ENCODE results near the gene RNASE9.
A peak's percentile ranks its signal among the peaks of the same experiment; 100 is the strongest.

Gene RNASE9

DNA sequence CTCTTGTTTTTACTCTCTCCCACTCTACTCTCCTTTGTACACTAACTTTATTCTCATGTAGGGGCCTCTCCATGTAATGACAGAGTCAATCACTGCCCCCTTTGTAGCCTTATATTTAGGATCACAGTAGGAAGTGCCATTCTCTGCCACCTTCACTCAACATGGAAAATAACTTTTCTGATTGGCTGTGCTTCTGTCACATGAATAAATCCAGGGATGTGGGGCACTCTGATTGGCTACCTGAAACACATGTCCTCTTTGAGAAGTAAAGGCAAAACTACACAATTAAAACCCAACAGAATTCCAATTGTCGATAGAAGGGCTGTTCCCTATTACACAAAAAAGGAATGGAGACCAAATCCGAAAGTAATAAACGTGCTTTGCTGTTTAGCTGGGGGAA lies at the start of gene RNASE9:
TSS of gene RNASE9 (minus strand) at position 87 of the 400 bp plus-strand sequence.
- Histone ChIP-seq H3K9ac (ENCODE audit: low read length) (no peak within 1 kb of the TSS), H3K4me1 (ENCODE audit: control insufficient read depth, insufficient read depth, low read length) (no peaks in the 10 kb centered on the region), H3K4me3 (ENCODE audit: low read length) (no peak within 1 kb of the TSS), H3K36me3 (ENCODE audit: control insufficient read depth, insufficient read depth, low read length) (no peaks in the 10 kb centered on the region), H3K27me3 (ENCODE audit: control insufficient read depth, insufficient read depth, low read length) (no peaks in the 10 kb centered on the region), H3K9me3 (ENCODE audit: control insufficient read depth, low read length) (no peaks in the 10 kb centered on the region)

DNA sequence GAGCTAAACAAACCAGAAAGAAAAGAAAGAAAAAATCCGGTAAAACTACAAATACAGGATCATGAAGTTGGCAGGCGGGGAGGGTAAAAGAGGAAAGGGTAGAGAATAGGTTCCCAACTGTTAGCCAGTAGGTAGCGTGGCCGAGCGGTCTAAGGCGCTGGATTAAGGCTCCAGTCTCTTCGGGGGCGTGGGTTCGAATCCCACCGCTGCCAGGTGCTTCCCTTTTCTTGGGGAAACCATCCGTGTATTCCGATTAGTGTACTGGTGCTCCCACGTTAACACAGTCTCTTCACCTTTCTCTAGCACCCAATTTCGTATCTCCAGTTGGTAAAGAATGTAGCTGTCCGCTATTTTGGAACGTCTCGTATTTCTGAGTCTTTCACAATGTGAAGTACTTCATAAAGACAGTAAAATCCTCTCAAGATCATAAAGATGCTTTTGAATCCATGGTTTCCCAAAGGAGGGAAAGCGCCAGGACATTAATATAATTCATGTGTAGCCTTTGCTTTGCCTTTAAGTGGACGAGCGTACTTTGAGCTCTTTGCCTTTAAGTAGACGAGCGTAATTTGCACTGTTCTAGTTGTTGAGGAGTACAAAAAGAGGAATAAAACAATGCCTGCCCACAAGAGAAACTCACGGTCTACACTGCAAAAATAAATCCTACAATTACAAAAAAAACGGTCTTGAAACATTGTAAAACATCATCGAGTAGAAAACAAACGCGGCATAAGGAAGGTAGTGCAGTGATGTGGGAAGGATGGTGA lies 49.3 kb upstream of the RNASE9 start:
- no peaks in the 10 kb centered on the region for H3K36me3 ChIP-seq (ENCODE audit: control insufficient read depth, insufficient read depth, low read length)
- peak overlapping the region; percentile 19 for H3K9ac ChIP-seq (ENCODE audit: low read length)
- H3K4me3 ChIP-seq (ENCODE audit: low read length): peak overlapping the region; percentile 43
- peaks cover 13% of the 10 kb centered on the region for H3K4me1 ChIP-seq (ENCODE audit: control insufficient read depth, insufficient read depth, low read length)
- H3K9me3 ChIP-seq (ENCODE audit: control insufficient read depth, low read length): no peaks in the 10 kb centered on the region
- no peaks in the 10 kb centered on the region for H3K27me3 ChIP-seq (ENCODE audit: control insufficient read depth, insufficient read depth, low read length)

DNA sequence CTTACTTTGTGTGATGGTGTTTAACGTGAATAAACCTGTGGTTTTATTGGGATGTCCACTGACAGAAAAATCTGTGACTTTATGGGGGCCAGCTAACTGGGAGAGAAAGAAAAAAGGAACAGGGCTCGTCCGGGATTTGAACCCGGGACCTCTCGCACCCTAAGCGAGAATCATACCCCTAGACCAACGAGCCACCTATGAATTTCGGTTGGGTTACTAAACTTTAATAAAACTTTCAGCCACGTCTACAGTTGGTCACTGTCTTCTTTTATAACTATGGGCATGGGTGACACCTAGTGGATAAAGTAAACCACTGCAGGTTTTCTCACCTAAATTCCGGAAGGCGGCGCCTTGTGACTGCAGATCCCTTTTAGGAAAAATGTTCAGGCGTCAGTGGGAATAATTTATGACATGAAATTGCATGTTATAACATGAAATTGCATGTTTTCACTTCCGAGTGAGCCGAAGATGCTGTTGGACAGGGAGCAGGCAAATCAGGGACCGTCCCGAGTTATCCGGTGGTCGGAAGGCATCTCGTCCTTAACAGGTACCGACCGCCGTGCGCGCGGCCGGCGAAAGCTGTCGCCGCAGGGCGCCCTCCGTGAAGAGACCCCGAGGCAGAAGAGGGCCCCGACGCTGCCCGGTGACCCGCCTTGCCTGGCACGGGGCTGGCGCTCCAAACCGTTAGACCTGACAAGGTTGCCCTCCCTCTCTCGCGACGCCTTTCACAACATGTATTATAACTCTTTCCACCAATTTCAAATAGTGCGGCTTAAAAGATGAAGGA lies 48.6 kb upstream of the RNASE9 start:
- H3K9ac ChIP-seq (ENCODE audit: low read length): peak overlapping the region; percentile 19
- H3K4me1 ChIP-seq (ENCODE audit: control insufficient read depth, insufficient read depth, low read length): peaks cover 13% of the 10 kb centered on the region
- no peaks in the 10 kb centered on the region for H3K36me3 ChIP-seq (ENCODE audit: control insufficient read depth, insufficient read depth, low read length)
- H3K9me3 ChIP-seq (ENCODE audit: control insufficient read depth, low read length): no peaks in the 10 kb centered on the region
- H3K4me3 ChIP-seq (ENCODE audit: low read length): peak overlapping the region; percentile 43
- H3K27me3 ChIP-seq (ENCODE audit: control insufficient read depth, insufficient read depth, low read length): no peaks in the 10 kb centered on the region

DNA sequence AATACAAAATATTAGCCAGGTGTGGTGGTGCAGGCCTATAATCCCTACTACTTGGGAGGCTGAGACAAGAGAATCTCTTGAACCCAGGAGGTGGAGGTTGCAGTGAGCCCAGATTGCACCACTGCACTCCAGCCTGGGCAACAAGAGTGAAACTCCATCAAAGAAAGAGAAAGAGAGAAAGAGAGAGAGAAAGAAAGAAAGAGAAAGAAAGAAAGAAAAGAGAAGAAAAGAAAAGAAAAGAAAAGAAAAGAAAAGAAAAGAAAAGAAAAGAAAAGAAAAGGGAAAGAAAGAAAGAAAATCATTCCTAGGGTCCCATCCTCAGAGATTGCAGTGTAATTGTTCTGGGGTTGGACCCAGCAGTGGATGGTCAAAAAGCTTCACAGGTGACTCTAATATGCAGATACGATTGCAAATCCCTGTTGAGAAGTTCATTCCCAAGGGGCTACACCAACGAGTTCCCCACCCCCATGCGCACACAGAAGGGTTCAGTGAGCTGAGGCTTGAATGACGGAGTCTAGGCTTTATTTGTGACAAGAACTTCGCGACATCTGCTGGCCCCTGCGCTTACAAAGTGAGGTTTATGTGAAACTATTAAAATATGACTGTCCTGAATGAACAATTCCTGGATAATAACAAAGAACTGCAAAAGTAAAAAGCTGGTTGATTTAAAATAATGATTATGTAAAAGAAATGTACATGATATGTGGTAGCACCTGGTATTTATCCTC lies 47.7 kb upstream of the RNASE9 start:
- Histone ChIP-seq H3K4me1 (ENCODE audit: control insufficient read depth, insufficient read depth, low read length) (peaks cover 13% of the 10 kb centered on the region), H3K9me3 (ENCODE audit: control insufficient read depth, low read length) (no peaks in the 10 kb centered on the region), H3K27me3 (ENCODE audit: control insufficient read depth, insufficient read depth, low read length) (no peaks in the 10 kb centered on the region), H3K9ac (ENCODE audit: low read length) (peak overlapping the region; percentile 19), H3K4me3 (ENCODE audit: low read length) (no peak overlapping the region), H3K36me3 (ENCODE audit: control insufficient read depth, insufficient read depth, low read length) (no peaks in the 10 kb centered on the region)

DNA sequence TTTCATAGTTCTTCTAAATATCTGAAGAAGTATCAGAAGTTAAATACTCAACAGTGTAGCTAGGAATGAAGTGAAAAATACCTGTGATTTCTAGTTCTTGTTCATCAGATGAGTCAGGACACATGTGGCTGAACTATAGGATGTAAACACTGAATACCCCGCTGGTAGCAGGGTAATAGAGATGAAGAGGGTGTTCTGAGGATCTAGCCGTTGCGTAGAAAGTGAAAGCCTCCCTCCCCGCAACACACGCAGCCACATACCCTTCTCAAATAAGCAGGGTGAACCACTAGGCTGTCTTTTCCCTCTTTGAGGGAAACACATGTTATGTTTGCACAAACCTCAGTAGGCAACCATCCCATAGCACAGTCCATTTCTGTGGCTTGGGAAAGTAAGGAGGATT lies 46.8 kb upstream of the RNASE9 start:
- Histone ChIP-seq H3K36me3 (ENCODE audit: control insufficient read depth, insufficient read depth, low read length) (no peaks in the 10 kb centered on the region), H3K27me3 (ENCODE audit: control insufficient read depth, insufficient read depth, low read length) (no peaks in the 10 kb centered on the region), H3K4me3 (ENCODE audit: low read length) (no peak overlapping the region), H3K4me1 (ENCODE audit: control insufficient read depth, insufficient read depth, low read length) (peaks cover 13% of the 10 kb centered on the region), H3K9me3 (ENCODE audit: control insufficient read depth, low read length) (no peaks in the 10 kb centered on the region), H3K9ac (ENCODE audit: low read length) (no peak overlapping the region)

DNA sequence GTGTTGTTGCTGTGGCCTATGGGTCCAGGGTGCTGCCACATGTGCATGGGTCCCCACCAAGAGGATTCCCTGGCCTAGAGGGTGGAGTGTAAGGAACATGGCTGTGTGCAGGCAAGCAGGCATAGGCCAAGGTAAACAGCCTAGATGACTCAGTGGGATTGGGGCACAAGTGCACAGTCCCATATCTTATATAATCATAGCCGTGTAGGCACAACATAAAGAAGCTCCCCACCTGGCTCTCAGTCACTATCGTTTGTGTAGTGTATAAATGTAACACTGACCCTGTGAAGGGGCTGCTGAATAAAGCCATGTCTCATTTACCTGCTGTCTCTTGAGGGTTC lies 46.0 kb upstream of the RNASE9 start:
- Histone ChIP-seq H3K9me3 (ENCODE audit: control insufficient read depth, low read length) (no peaks in the 10 kb centered on the region), H3K4me3 (ENCODE audit: low read length) (no peak overlapping the region), H3K36me3 (ENCODE audit: control insufficient read depth, insufficient read depth, low read length) (no peaks in the 10 kb centered on the region), H3K9ac (ENCODE audit: low read length) (no peak overlapping the region), H3K4me1 (ENCODE audit: control insufficient read depth, insufficient read depth, low read length) (peaks cover 13% of the 10 kb centered on the region), H3K27me3 (ENCODE audit: control insufficient read depth, insufficient read depth, low read length) (no peaks in the 10 kb centered on the region)

DNA sequence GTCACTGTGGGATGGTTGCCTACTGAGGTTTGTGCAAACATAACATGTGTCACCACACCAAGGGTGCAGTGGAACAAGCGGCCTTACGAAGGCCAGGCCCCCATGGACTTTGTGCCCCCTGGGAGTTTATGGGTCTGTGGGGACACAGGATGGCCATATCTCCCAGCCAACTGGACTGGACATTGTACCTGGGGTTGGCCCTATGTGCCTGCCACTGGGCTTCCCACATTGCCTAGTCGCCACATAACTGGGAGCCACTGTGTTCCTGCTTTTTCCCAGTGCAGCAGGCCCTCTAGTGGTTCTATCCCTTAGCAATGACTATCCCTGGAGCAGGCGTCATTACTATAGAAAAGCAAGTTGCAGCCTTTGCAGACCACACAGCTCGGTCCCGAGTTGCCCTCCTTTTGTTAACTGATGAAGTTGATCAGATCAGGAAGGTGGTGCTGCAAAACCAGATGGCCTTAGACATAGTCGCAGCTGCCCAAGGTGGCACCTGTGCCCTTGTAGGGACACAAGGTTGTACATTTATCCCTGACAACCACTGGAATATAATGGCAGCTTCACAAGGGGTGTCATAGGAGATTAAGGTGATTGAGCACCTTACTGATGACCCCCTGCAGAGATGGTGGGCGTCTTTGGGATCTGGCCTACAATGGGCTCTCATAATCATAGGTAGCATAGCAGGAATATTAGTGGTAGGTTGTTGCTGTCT lies 45.5 kb upstream of the RNASE9 start:
- no peaks in the 10 kb centered on the region for H3K36me3 ChIP-seq (ENCODE audit: control insufficient read depth, insufficient read depth, low read length)
- H3K4me3 ChIP-seq (ENCODE audit: low read length): no peak overlapping the region
- H3K9ac ChIP-seq (ENCODE audit: low read length): no peak overlapping the region
- peaks cover 13% of the 10 kb centered on the region for H3K4me1 ChIP-seq (ENCODE audit: control insufficient read depth, insufficient read depth, low read length)
- no peaks in the 10 kb centered on the region for H3K27me3 ChIP-seq (ENCODE audit: control insufficient read depth, insufficient read depth, low read length)
- H3K9me3 ChIP-seq (ENCODE audit: control insufficient read depth, low read length): no peaks in the 10 kb centered on the region

DNA sequence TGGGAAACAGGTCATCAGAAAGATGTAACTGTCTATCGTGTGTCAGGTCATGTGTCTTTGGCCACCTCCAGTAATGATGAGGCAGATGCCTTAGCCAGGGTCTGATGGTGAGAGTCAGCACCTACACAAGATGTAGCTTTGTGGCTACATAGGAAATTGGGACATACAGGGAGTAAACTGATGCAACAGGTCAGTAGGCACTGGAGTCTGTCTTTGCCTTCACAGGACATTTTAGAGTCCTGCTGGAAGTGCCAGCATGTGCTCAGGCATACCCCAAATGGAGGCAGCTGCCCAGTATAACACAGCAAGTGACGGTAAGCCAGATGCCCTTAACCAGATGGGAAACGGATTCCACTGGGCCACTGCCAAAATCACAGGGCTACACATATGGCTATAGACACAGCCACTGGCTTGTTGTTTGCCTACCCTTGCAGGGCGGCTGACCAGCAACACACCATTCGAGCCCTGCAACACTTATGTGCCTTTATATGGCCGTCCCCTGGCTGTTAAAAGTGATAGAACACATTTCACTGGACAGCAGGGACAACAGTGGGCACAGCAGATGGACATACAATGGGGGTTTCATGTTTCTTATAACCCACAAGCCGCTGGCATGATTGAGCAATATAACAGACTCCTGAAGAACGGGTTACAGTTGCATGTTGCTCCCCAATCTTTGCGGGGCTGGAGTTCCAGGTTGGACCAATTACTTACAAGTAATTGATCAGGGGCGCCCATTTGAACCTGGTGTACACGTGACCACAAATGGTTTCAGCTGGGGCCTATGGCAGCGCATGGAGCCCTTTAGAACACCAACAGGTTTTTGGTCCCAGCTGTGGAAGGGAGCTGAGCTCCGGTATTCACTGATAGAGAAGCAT lies 43.2 kb upstream of the RNASE9 start:
- no peaks in the 10 kb centered on the region for H3K36me3 ChIP-seq (ENCODE audit: control insufficient read depth, insufficient read depth, low read length)
- no peaks in the 10 kb centered on the region for H3K27me3 ChIP-seq (ENCODE audit: control insufficient read depth, insufficient read depth, low read length)
- no peak overlapping the region for H3K9ac ChIP-seq (ENCODE audit: low read length)
- no peak overlapping the region for H3K4me3 ChIP-seq (ENCODE audit: low read length)
- H3K9me3 ChIP-seq (ENCODE audit: control insufficient read depth, low read length): no peaks in the 10 kb centered on the region
- peaks cover 13% of the 10 kb centered on the region for H3K4me1 ChIP-seq (ENCODE audit: control insufficient read depth, insufficient read depth, low read length)

DNA sequence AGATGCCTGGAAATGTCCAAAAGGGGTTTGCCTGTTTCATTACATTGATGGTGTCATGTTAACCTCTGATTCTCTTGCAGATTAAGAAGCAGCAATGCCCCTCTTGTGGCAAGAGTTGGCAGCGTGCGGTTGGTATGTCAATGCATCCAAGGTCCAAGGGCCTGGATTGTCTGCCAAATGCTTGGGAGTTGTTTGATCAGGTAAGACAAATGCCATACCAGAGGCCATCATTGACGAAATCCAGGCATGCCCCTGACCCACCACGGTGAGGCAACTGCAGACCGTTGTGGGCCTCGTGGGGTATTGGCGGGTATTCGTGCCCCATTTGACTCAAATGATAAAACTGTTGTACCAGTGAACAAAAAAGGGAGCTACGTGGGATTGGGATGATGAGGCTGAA lies 41.7 kb upstream of the RNASE9 start:
- Histone ChIP-seq H3K9me3 (ENCODE audit: control insufficient read depth, low read length) (no peaks in the 10 kb centered on the region), H3K4me1 (ENCODE audit: control insufficient read depth, insufficient read depth, low read length) (peaks cover 13% of the 10 kb centered on the region), H3K9ac (ENCODE audit: low read length) (no peak overlapping the region), H3K4me3 (ENCODE audit: low read length) (no peak overlapping the region), H3K36me3 (ENCODE audit: control insufficient read depth, insufficient read depth, low read length) (no peaks in the 10 kb centered on the region), H3K27me3 (ENCODE audit: control insufficient read depth, insufficient read depth, low read length) (no peaks in the 10 kb centered on the region)

DNA sequence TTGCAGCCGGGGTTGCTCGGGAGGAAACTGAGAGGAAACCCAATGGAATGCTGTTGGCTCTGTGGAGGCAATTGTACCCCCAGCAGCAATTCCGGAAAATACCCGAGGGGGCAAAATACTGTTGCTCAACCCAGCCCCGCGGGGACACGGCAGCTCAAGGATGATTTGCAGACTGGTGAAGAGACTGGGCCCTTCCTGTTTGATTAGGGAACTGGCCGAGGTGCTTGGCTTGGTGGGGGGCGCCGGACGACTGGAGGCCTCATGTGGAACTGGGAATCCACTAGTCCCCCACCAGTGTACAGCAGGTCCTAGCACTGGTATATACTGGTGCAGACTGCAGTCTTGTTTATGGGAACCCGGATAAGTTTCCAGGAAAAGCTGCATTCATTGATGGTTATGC lies 40.7 kb upstream of the RNASE9 start:
- Histone ChIP-seq H3K9me3 (ENCODE audit: control insufficient read depth, low read length) (no peaks in the 10 kb centered on the region), H3K36me3 (ENCODE audit: control insufficient read depth, insufficient read depth, low read length) (no peaks in the 10 kb centered on the region), H3K27me3 (ENCODE audit: control insufficient read depth, insufficient read depth, low read length) (no peaks in the 10 kb centered on the region), H3K4me1 (ENCODE audit: control insufficient read depth, insufficient read depth, low read length) (peaks cover 5% of the 10 kb centered on the region), H3K9ac (ENCODE audit: low read length) (no peak overlapping the region), H3K4me3 (ENCODE audit: low read length) (no peak overlapping the region)

DNA sequence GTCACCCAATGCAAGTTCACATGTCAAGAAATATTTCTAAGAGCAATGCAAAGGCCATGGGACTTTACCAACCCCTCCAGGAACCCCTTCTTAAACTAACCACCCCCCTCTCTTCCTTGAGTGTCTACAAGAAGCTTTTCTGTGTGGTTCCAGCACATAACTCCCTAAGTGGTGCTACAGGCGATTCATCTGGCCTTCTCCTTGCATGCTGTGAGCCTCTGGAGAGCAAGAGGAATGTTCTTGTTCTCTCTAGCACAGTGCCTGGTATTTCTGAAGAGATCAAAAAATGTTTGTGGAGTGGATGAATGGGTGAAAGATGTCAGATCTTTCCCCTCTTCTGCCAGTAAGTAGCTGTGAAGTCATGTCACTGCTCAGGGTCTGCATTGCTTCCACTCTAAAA lies 36.3 kb upstream of the RNASE9 start:
- Histone ChIP-seq H3K27me3 (ENCODE audit: control insufficient read depth, insufficient read depth, low read length) (no peaks in the 10 kb centered on the region), H3K4me1 (ENCODE audit: control insufficient read depth, insufficient read depth, low read length) (no peaks in the 10 kb centered on the region), H3K9me3 (ENCODE audit: control insufficient read depth, low read length) (no peaks in the 10 kb centered on the region), H3K9ac (ENCODE audit: low read length) (no peak overlapping the region), H3K36me3 (ENCODE audit: control insufficient read depth, insufficient read depth, low read length) (no peaks in the 10 kb centered on the region), H3K4me3 (ENCODE audit: low read length) (no peak overlapping the region)

All from mucosa of stomach (tissue), 1 donor.